ENCODE data around the gene GNB1. TPM values are rescaled to one million over a fixed set of nuclear protein-coding genes. Genes with fewer than 3 reads are reported as not detected.

Gene GNB1
- total RNA-seq, 1 experiment from 2014 or later: 611 TPM

DNA sequence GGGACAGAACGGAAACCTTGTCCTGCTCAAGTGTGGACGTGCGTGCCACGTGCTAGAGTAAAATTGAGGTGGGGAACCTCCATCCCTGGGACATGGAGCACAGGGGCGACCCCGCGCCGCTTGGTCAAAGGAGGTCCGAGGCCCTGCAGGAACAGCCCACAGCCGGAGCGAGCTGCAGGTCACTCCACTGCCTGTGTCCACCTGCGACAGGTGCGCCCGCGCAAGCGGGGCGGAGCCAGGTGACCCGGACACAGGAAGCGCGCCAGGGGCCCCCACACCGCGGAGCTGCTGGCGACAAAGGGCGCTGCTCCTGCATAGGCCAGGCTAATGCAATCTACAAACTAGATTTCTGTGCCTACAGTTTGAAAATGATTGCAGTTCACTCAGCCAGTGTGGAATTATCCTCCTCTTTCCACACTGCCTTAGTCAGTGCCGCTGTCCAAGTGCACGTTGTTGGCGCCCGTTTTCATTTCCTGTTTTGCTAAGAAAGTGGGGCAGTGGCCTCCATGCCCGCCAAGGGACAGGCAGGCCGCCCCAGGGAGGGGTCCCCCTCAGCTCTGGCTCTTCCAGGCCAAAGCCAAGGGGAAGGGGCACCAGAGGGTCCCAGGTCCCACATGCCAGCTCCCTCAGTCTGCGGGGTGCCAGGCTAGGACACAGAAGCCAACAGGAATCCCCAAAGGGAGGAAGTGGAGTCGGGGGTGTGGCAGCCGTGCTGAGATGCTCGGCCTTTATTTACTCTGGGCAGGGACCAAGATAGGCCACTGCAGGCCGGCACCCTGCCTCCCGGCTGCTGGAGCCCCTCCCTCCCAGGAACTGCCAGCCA lies 108.3 kb downstream of the GNB1 start:
- BruUV-seq (replicated peaks): no TSS peak
- CTCF ChIA-PET: no interaction called here

DNA sequence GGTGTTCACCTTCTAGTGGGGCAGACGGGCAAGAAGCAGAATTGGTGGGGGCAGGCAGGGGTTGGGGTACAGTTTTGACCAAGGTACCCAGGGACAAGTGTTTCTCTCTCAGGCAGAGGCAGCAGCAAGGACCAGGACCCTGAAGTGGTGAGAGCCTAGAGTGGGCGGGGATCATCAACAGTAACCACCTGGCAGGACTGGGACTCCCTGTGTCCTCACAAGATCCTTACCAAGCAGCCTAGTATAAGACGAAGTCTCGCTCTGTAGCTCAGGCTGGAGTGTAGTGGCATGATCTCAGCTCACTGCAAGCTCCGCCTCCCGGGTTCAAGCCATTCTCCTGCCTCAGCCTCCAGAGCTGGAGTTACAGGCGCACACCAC lies 109.4 kb downstream of the GNB1 start:
- ChIA-PET POLR2A (ENCODE audit: low non-redundant PET) (no interaction called here), CTCF (no interaction called here)
- intact Hi-C loops (cut with micrococcal nuclease; ENCODE audit: unreplicated experiment): no loop called here
- no peaks in the 10 kb centered on the region for H3K9me3 ChIP-seq (ENCODE audit: low read depth, low read length, poor library complexity, severe bottlenecking)
- no peak overlapping the region for H3K4me3 ChIP-seq (ENCODE audit: low read depth, low read length, poor library complexity, severe bottlenecking)
- BruUV-seq (replicated peaks): no TSS peak
- peaks cover 18% of the 10 kb centered on the region for H3K36me3 ChIP-seq (ENCODE audit: insufficient read depth, low read length, poor library complexity, severe bottlenecking)
- peak overlapping the region; percentile 30 for H3K27ac ChIP-seq (ENCODE audit: low read depth, low read length, poor library complexity, severe bottlenecking)
- TF ChIP-seq EZH2 (IDR thresholded peaks at IDR 0.05; ENCODE audit: borderline replicate concordance, low read depth, low read length, poor library complexity, severe bottlenecking): no peak
- H3K4me1 ChIP-seq (ENCODE audit: insufficient read depth, low read length, poor library complexity, severe bottlenecking): peaks cover 25% of the 10 kb centered on the region
- DNase-seq (ENCODE audit: low spot score): no peak
- no peaks in the 10 kb centered on the region for H3K27me3 ChIP-seq (replicated peaks; ENCODE audit: insufficient read depth, low read depth, low read length, poor library complexity)

More for the DNA sequence above, 108.3 kb downstream of the GNB1 start:
- H3K4me3 ChIP-seq (ENCODE audit: low read depth, low read length, poor library complexity, severe bottlenecking): no peak overlapping the region
- TF ChIP-seq, protein P1, sequence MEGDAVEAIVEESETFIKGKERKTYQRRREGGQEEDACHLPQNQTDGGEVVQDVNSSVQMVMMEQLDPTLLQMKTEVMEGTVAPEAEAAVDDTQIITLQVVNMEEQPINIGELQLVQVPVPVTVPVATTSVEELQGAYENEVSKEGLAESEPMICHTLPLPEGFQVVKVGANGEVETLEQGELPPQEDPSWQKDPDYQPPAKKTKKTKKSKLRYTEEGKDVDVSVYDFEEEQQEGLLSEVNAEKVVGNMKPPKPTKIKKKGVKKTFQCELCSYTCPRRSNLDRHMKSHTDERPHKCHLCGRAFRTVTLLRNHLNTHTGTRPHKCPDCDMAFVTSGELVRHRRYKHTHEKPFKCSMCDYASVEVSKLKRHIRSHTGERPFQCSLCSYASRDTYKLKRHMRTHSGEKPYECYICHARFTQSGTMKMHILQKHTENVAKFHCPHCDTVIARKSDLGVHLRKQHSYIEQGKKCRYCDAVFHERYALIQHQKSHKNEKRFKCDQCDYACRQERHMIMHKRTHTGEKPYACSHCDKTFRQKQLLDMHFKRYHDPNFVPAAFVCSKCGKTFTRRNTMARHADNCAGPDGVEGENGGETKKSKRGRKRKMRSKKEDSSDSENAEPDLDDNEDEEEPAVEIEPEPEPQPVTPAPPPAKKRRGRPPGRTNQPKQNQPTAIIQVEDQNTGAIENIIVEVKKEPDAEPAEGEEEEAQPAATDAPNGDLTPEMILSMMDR (conservative IDR thresholded peaks at IDR 0.05; ENCODE audit: low read depth, low read length): no peak
- no peak for TF ChIP-seq EZH2 (IDR thresholded peaks at IDR 0.05; ENCODE audit: borderline replicate concordance, low read depth, low read length, poor library complexity, severe bottlenecking)
- H3K27ac ChIP-seq (ENCODE audit: low read depth, low read length, poor library complexity, severe bottlenecking): peak overlapping the region; percentile 50
- H3K36me3 ChIP-seq (ENCODE audit: insufficient read depth, low read length, poor library complexity, severe bottlenecking): peaks cover 29% of the 10 kb centered on the region
- no peaks in the 10 kb centered on the region for H3K27me3 ChIP-seq (replicated peaks; ENCODE audit: insufficient read depth, low read depth, low read length, poor library complexity)
- H3K4me1 ChIP-seq (ENCODE audit: insufficient read depth, low read length, poor library complexity, severe bottlenecking): peaks cover 25% of the 10 kb centered on the region
- intact Hi-C loops (cut with micrococcal nuclease; ENCODE audit: unreplicated experiment): no loop called here
- no peak for DNase-seq (ENCODE audit: low spot score)
- POLR2A ChIA-PET (ENCODE audit: low non-redundant PET): no interaction called here
- no peaks in the 10 kb centered on the region for H3K9me3 ChIP-seq (ENCODE audit: low read depth, low read length, poor library complexity, severe bottlenecking)

DNA sequence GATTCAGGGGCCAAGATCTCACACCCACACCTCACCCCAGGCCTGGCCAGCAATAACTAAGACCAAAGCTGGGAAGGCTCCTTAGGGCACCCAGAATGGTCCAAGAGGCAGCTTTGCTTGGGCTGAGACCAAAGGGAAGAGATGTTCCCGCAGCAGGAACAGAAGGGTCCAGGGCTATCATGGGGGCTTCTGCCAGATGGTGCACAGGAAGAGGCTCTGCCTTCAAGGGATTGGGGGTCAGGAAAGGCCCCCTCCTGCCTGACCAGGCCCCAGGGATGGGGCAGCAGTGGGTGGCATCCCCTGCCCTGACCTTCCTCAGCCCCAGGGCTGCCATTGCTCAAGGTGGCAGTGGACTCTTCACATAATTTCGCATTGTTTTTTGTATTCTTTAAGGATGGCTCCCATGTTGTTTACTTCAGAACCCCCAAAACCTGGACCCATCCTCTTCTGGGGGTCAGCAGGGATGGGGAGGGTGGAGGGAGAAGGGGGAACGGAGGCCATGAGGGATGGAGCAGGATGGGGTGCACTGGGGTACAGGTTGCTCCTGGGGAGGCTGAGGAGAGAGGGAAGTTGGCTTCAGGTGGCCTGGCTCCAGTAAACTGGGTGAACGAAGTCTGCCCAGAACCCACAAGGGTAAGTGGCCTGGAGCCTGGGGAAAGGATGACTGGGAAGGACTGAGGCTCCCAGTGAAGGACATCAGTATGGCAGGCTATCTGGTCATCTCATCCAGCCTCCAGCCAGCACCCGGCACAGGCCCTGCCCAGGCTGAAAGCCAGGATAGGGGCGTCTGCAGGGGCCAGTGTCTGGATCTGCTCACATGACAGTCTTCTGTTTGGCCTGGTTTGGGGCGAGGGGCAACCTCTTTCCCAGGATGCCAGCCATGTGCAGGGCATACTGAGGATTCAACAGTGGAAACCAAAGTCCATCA lies 110.0 kb downstream of the GNB1 start:
- Histone ChIP-seq H3K4me3 (ENCODE audit: low read depth, low read length, poor library complexity, severe bottlenecking) (no peak overlapping the region), H3K4me1 (ENCODE audit: insufficient read depth, low read length, poor library complexity, severe bottlenecking) (peaks cover 30% of the 10 kb centered on the region), H3K27ac (ENCODE audit: low read depth, low read length, poor library complexity, severe bottlenecking) (peak overlapping the region; percentile 87), H3K36me3 (ENCODE audit: insufficient read depth, low read length, poor library complexity, severe bottlenecking) (peaks cover 12% of the 10 kb centered on the region), H3K27me3 (replicated peaks; ENCODE audit: insufficient read depth, low read depth, low read length, poor library complexity) (no peaks in the 10 kb centered on the region), H3K9me3 (ENCODE audit: low read depth, low read length, poor library complexity, severe bottlenecking) (no peaks in the 10 kb centered on the region)
- CTCF ChIA-PET: interaction anchor here (2.4 kb wide), 1 partner anchor 128 kb away, joined by 7 read pairs; no protein-coding TSS in a partner anchor
- intact Hi-C loops (cut with micrococcal nuclease; ENCODE audit: unreplicated experiment): no loop called here
- POLR2A ChIA-PET (ENCODE audit: low non-redundant PET): no interaction called here
- DNase-seq (ENCODE audit: low spot score): no peak
- BruUV-seq (replicated peaks): no TSS peak
- TF ChIP-seq, protein P1 (conservative IDR thresholded peaks at IDR 0.05; ENCODE audit: low read depth, low read length): no peak
- no peak for TF ChIP-seq EZH2 (IDR thresholded peaks at IDR 0.05; ENCODE audit: borderline replicate concordance, low read depth, low read length, poor library complexity, severe bottlenecking)
